ENCODE data around the gene ABT1. TPM values are rescaled to one million over a fixed set of nuclear protein-coding genes. Genes with fewer than 3 reads are reported as not detected.

Gene ABT1
- total and polyA plus RNA-seq, 2 of the 8 experiments (the other 6 are each of a cell fraction or from before 2014, with no cell fraction given), result 20.5 to 30.7 TPM

GRCh38 chr6:26613689-26614683, 17.2 kb downstream of the ABT1 start (continued):
- TF ChIP-seq SUZ12 (IDR thresholded peaks at IDR 0.05; ENCODE audit: low read length) (peak; percentile 86; the same call in 1 of the 2 replicates), PHF8 (conservative IDR thresholded peaks at IDR 0.05; ENCODE audit: low read depth, low read length) (no peak), RFX5 (IDR thresholded peaks at IDR 0.05; ENCODE audit: borderline replicate concordance, low read depth, low read length) (no peak), SP4 (IDR thresholded peaks at IDR 0.05; ENCODE audit: low read length) (no peak), TBP (IDR thresholded peaks at IDR 0.05; ENCODE audit: low read depth, low read length) (no peak), ASH2L (IDR thresholded peaks at IDR 0.05; ENCODE audit: low read length) (peak; percentile 84)
- TF ChIP-seq, protein P1, sequence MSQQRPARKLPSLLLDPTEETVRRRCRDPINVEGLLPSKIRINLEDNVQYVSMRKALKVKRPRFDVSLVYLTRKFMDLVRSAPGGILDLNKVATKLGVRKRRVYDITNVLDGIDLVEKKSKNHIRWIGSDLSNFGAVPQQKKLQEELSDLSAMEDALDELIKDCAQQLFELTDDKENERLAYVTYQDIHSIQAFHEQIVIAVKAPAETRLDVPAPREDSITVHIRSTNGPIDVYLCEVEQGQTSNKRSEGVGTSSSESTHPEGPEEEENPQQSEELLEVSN (IDR thresholded peaks at IDR 0.05), result peak; percentile 27; the same call in 1 of the 2 replicates
